AG04450 (cell line): ENCODE results near the gene MX2. TPM values are rescaled to one million over a fixed set of nuclear protein-coding genes. Genes with fewer than 3 reads are reported as not detected.
A peak's percentile ranks its signal among the peaks of the same experiment; 100 is the strongest.
"Not testable (repeated sequence)": the region's sequence is repeated elsewhere in the genome, so short reads cannot be mapped to it uniquely, and the experiment has no call there.

ENCODE experiments used
- CTCF ChIA-PET: fragments of 300-600, 350-600 bp; formaldehyde crosslinking; extraction: SDS; loops from one replicate; lab custom pipeline; 2022; ENCODE audit warnings: antibody characterized with exemption, inconsistent platforms; lab: Charles Lee
- POLR2A ChIA-PET: fragments of 350-600 bp; formaldehyde crosslinking; extraction: SDS; loops from one replicate; lab custom pipeline; 2021; ENCODE audit warnings: antibody characterized with exemption, inconsistent platforms; lab: Yijun Ruan, JAX
- DNase-seq: peaks from one replicate; pipeline ENCODE4 v3.0.0-alpha.2; 2011; ENCODE audit warnings: low read depth, low spot score
- H3K27ac ChIP-seq: one replicate; pipeline ENCODE4 v1.5.1; 2012; ENCODE audit warnings: low read depth, low read length, control low read depth
- H3K27me3 ChIP-seq: one replicate; pipeline ENCODE4 v1.6.0; 2012; ENCODE audit warnings: low read length; ENCODE audit not compliant: control insufficient read depth, insufficient read depth
- H3K4me3 ChIP-seq: 2 replicates; pipeline ENCODE4 v1.5.1; 2011; ENCODE audit warnings: mild to moderate bottlenecking, low read depth, low read length, control low read depth
- H3K9me3 ChIP-seq: 2 replicates; pipeline ENCODE4 v1.5.1; 2012; ENCODE audit warnings: low read length; ENCODE audit not compliant: control insufficient read depth, insufficient read depth
- CTCF ChIP-seq: IDR thresholded peaks from 2 replicates; pipeline ENCODE4 v1.5.1; 2011; ENCODE audit warnings: low read depth, low read length, control low read depth, inconsistent platforms
- polyA plus RNA-seq: library from polyadenylated mRNA; depleted of rRNA; stranded (reverse); fragments of >200 nt; gene quantifications from 2 replicates; pipeline ENCODE4 v1.2.3, GENCODE V29; 2011

The MX2 gene
- polyA plus RNA-seq, 1 experiment, result 0.82 TPM

GRCh38 chr21:41358193-41359166 lies 3.3 kb upstream of the MX2 start:
- POLR2A ChIA-PET, result no interaction called here
- CTCF ChIA-PET, result no interaction called here
- no peak for TF ChIP-seq CTCF

GRCh38 chr21:41359286-41359685 lies 2.5 kb upstream of the MX2 start:
- Histone ChIP-seq H3K27me3 (peaks cover 11% of the 10 kb centered on the region), H3K27ac (no peak overlapping the region), H3K9me3 (no peaks in the 10 kb centered on the region; the same call in 1 of the 2 replicates), H3K4me3 (no peak overlapping the region)
- CTCF ChIA-PET, result no interaction called here
- no peak for TF ChIP-seq CTCF
- no peak for DNase-seq
- POLR2A ChIA-PET, result no interaction called here

More at GRCh38 chr21:41358193-41359166, 3.3 kb upstream of the MX2 start:
- no peaks in the 10 kb centered on the region; the same call in 1 of the 2 replicates for H3K9me3 ChIP-seq
- no peak overlapping the region for H3K4me3 ChIP-seq
- DNase-seq, result no peak
- no peak overlapping the region for H3K27ac ChIP-seq
- H3K27me3 ChIP-seq, result peaks cover 11% of the 10 kb centered on the region

- H3K4me3 ChIP-seq, CTCF ChIA-PET, H3K27ac ChIP-seq, H3K9me3 ChIP-seq, DNase-seq, POLR2A ChIA-PET: not testable (repeated sequence)
- H3K27me3 ChIP-seq, result peaks cover 11% of the 10 kb centered on the region
Observed at GRCh38 chr21:41359754-41360071, 2.1 kb upstream of the MX2 start.

GRCh38 chr21:41360072-41360821 lies 1.6 kb upstream of the MX2 start:
- Histone ChIP-seq H3K4me3 (no peak overlapping the region), H3K27ac (peak overlapping the region; percentile 2), H3K27me3 (peaks cover 11% of the 10 kb centered on the region), H3K9me3 (no peaks in the 10 kb centered on the region; the same call in 1 of the 2 replicates)
- TF ChIP-seq CTCF, result 0 out of 2 replicates have a peak, but pooled peaks have one; percentile 4
- POLR2A ChIA-PET, result no interaction called here
- peak; percentile 10 for DNase-seq
- CTCF ChIA-PET, result interaction anchor here (0.6 kb wide), 1 partner anchor 10 kb away, joined by 4 read pairs; no protein-coding TSS in a partner anchor

- H3K27me3 ChIP-seq, result peaks cover 10% of the 10 kb centered on the region
- no peak for TF ChIP-seq CTCF
- POLR2A ChIA-PET, result no interaction called here
- CTCF ChIA-PET, result interaction anchor here (0.6 kb wide), 1 partner anchor 9 kb away, joined by 4 read pairs; no protein-coding TSS in a partner anchor
- no peak for DNase-seq
- no peak overlapping the region for H3K4me3 ChIP-seq
- no peaks in the 10 kb centered on the region; the same call in 1 of the 2 replicates for H3K9me3 ChIP-seq
- H3K27ac ChIP-seq, result no peak overlapping the region
Observed at GRCh38 chr21:41361053-41361785, 608 bp upstream of the MX2 start.
